ENCODE results near the gene NUBP2. TPM values are rescaled to one million over a fixed set of nuclear protein-coding genes. Genes with fewer than 3 reads are reported as not detected.

NUBP2 gene
- total RNA-seq, 1 experiment from 2014 or later, result 89.2 TPM

DNA sequence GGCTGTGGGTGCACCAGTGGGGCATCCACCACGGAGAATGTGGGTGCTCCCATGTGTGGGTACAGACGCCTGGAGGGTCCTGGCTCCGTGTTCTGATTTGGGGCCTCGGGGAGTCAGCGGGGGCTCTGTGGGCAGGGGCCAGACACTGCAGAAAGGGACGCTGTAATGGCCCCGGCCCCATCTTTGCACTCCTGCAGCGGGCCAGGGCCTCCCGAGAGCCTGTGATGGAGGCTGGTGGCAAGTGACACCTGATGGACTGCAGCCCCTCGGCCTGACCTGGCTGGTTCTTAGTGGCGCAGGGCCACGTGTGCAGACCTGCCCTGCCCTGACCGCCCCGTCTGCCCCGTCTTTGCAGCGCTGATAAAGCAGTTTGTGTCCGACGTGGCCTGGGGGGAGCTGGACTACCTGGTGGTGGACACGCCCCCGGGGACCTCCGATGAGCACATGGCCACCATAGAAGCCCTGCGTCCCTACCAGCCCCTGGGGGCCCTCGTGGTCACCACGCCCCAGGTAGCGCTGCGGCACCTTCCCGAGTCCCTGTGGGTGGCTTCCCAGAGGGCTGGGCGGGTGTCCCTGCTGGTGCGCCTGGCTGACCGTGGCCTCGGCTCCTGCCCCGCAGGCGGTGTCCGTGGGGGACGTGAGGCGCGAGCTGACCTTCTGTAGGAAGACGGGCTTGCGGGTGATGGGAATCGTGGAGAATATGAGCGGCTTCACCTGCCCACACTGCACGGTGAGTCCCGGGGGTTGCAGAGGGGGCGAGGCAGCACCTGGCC, 4.7 kb downstream of the NUBP2 start:
- ChIA-PET POLR2A (no interaction called here), CTCF (interaction anchor here (1.5 kb wide), 1 partner anchor 145 kb away, joined by 3 read pairs; no protein-coding TSS in a partner anchor)
- ATAC-seq (no peak), DNase-seq (ENCODE audit: low spot score) (no peak)
- Mint-ChIP-seq H3K9me3 (no peaks in the 10 kb centered on the region), H3K36me3 (peaks cover 5% of the 10 kb centered on the region), H3K4me1 (no peaks in the 10 kb centered on the region), H3K27me3 (ENCODE audit: low read depth) (no peaks in the 10 kb centered on the region), H3K27ac (no peak overlapping the region), H3K4me3 (no peak overlapping the region)
- TF ChIP-seq SOX15 (CRISPR knock-in tag; IDR thresholded peaks at IDR 0.05), result no peak

- no peak for ATAC-seq
- Mint-ChIP-seq H3K36me3 (peaks cover 5% of the 10 kb centered on the region), H3K9me3 (no peaks in the 10 kb centered on the region), H3K4me3 (no peak overlapping the region), H3K27me3 (ENCODE audit: low read depth) (no peaks in the 10 kb centered on the region), H3K27ac (no peak overlapping the region), H3K4me1 (no peaks in the 10 kb centered on the region)
- DNase-seq (ENCODE audit: low spot score), result no peak
- ChIA-PET CTCF (interaction anchor here (1.5 kb wide), 1 partner anchor 144 kb away, joined by 3 read pairs; no protein-coding TSS in a partner anchor), POLR2A (no interaction called here)
- TF ChIP-seq NFATC4 (CRISPR knock-in tag; IDR thresholded peaks at IDR 0.05) (no peak), FOXK1 (CRISPR knock-in tag; IDR thresholded peaks at IDR 0.05) (no peak), TP53 (CRISPR knock-in tag; IDR thresholded peaks at IDR 0.05) (no peak)
- TF ChIP-seq, protein P1, sequence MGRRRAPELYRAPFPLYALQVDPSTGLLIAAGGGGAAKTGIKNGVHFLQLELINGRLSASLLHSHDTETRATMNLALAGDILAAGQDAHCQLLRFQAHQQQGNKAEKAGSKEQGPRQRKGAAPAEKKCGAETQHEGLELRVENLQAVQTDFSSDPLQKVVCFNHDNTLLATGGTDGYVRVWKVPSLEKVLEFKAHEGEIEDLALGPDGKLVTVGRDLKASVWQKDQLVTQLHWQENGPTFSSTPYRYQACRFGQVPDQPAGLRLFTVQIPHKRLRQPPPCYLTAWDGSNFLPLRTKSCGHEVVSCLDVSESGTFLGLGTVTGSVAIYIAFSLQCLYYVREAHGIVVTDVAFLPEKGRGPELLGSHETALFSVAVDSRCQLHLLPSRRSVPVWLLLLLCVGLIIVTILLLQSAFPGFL (CRISPR knock-in tag; IDR thresholded peaks at IDR 0.05; ENCODE audit: borderline replicate concordance), result no peak
Measured at GRCh38 chr16:1788095-1788707, 5.4 kb downstream of the NUBP2 start.

GRCh38 chr16:1788708-1789100, 5.9 kb downstream of the NUBP2 start:
- ChIA-PET POLR2A (no interaction called here), CTCF (interaction anchor here (0.6 to 1.5 kb wide), 3 partner anchors 35 to 143 kb away, joined by 3 read pairs; no protein-coding TSS in a partner anchor)
- Mint-ChIP-seq H3K4me1 (no peaks in the 10 kb centered on the region), H3K36me3 (peaks cover 5% of the 10 kb centered on the region), H3K27me3 (ENCODE audit: low read depth) (no peaks in the 10 kb centered on the region), H3K9me3 (no peaks in the 10 kb centered on the region), H3K27ac (peak overlapping the region; percentile 91), H3K4me3 (no peak overlapping the region)
- ATAC-seq, result no peak
- DNase-seq (ENCODE audit: low spot score), result no peak
- TF ChIP-seq, protein P2, sequence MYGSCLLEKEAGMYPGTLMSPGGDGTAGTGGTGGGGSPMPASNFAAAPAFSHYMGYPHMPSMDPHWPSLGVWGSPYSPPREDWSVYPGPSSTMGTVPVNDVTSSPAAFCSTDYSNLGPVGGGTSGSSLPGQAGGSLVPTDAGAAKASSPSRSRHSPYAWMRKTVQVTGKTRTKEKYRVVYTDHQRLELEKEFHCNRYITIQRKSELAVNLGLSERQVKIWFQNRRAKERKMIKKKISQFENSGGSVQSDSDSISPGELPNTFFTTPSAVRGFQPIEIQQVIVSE (CRISPR knock-in tag; IDR thresholded peaks at IDR 0.05; ENCODE audit: borderline replicate concordance), result no peak
- no peak for TF ChIP-seq ZNF263 (CRISPR knock-in tag; IDR thresholded peaks at IDR 0.05; ENCODE audit: low read depth)
- TF ChIP-seq, protein P3, sequence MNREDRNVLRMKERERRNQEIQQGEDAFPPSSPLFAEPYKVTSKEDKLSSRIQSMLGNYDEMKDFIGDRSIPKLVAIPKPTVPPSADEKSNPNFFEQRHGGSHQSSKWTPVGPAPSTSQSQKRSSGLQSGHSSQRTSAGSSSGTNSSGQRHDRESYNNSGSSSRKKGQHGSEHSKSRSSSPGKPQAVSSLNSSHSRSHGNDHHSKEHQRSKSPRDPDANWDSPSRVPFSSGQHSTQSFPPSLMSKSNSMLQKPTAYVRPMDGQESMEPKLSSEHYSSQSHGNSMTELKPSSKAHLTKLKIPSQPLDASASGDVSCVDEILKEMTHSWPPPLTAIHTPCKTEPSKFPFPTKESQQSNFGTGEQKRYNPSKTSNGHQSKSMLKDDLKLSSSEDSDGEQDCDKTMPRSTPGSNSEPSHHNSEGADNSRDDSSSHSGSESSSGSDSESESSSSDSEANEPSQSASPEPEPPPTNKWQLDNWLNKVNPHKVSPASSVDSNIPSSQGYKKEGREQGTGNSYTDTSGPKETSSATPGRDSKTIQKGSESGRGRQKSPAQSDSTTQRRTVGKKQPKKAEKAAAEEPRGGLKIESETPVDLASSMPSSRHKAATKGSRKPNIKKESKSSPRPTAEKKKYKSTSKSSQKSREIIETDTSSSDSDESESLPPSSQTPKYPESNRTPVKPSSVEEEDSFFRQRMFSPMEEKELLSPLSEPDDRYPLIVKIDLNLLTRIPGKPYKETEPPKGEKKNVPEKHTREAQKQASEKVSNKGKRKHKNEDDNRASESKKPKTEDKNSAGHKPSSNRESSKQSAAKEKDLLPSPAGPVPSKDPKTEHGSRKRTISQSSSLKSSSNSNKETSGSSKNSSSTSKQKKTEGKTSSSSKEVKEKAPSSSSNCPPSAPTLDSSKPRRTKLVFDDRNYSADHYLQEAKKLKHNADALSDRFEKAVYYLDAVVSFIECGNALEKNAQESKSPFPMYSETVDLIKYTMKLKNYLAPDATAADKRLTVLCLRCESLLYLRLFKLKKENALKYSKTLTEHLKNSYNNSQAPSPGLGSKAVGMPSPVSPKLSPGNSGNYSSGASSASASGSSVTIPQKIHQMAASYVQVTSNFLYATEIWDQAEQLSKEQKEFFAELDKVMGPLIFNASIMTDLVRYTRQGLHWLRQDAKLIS (CRISPR knock-in tag; IDR thresholded peaks at IDR 0.05; ENCODE audit: borderline replicate concordance), result no peak

- POLR2A ChIA-PET, result no interaction called here
- Mint-ChIP-seq H3K4me3 (no peak overlapping the region), H3K9me3 (no peaks in the 10 kb centered on the region), H3K27ac (no peak overlapping the region), H3K27me3 (ENCODE audit: low read depth) (no peaks in the 10 kb centered on the region), H3K4me1 (no peaks in the 10 kb centered on the region), H3K36me3 (peaks cover 5% of the 10 kb centered on the region)
- DNase-seq (ENCODE audit: low spot score) (no peak), ATAC-seq (no peak)
- CTCF ChIA-PET, result interaction anchor here (1.5 kb wide), 1 partner anchor 34 kb away, joined by 3 read pairs; no protein-coding TSS in a partner anchor
- TF ChIP-seq, protein P4, sequence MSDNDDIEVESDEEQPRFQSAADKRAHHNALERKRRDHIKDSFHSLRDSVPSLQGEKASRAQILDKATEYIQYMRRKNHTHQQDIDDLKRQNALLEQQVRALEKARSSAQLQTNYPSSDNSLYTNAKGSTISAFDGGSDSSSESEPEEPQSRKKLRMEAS (CRISPR knock-in tag; IDR thresholded peaks at IDR 0.05), result no peak
- TF ChIP-seq, protein P5, sequence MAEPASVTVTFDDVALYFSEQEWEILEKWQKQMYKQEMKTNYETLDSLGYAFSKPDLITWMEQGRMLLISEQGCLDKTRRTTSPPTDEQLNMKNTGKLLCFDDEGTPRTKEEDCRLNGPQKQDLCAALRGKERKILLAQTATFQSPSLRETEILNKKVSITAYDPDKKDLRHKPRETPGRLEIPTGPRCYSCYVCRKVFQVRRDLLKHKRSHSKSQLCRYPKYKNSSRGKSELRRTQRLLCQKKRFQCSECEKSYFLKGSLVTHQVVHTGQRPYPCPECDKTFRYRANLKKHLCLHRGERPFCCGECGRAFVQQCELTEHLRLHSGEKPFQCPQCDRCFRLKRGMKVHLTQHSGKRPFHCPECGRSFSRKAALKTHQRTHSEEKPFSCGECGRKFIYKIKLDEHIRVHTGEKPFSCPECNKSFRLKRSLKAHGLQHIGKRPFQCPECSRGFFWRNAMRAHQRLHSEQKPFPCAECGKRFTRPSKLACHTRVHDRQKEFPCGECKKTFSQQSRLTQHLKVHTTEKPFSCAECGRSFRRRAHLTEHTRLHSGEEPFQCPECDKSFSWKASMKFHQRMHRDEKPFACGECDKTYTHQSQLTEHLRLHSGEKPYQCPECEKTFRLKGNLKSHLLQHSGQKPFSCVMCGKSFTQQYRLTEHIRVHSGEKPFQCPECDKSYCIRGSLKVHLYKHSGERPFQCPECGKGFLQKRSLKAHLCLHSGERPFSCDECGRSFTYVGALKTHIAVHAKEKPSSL (CRISPR knock-in tag; conservative IDR thresholded peaks at IDR 0.05), result no peak
- TF ChIP-seq ZNF423 (CRISPR knock-in tag; IDR thresholded peaks at IDR 0.05) (no peak), CREB1 (CRISPR knock-in tag; IDR thresholded peaks at IDR 0.05) (no peak), KAT7 (CRISPR knock-in tag; IDR thresholded peaks at IDR 0.05; ENCODE audit: borderline replicate concordance) (no peak), IRF2 (CRISPR knock-in tag; IDR thresholded peaks at IDR 0.05; ENCODE audit: borderline replicate concordance, low read depth) (no peak)
- TF ChIP-seq, protein P6, sequence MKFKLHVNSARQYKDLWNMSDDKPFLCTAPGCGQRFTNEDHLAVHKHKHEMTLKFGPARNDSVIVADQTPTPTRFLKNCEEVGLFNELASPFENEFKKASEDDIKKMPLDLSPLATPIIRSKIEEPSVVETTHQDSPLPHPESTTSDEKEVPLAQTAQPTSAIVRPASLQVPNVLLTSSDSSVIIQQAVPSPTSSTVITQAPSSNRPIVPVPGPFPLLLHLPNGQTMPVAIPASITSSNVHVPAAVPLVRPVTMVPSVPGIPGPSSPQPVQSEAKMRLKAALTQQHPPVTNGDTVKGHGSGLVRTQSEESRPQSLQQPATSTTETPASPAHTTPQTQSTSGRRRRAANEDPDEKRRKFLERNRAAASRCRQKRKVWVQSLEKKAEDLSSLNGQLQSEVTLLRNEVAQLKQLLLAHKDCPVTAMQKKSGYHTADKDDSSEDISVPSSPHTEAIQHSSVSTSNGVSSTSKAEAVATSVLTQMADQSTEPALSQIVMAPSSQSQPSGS (CRISPR knock-in tag; IDR thresholded peaks at IDR 0.05; ENCODE audit: borderline replicate concordance, low read depth), result no peak
- TF ChIP-seq, protein P7, sequence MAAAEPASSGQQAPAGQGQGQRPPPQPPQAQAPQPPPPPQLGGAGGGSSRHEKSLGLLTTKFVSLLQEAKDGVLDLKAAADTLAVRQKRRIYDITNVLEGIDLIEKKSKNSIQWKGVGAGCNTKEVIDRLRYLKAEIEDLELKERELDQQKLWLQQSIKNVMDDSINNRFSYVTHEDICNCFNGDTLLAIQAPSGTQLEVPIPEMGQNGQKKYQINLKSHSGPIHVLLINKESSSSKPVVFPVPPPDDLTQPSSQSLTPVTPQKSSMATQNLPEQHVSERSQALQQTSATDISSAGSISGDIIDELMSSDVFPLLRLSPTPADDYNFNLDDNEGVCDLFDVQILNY (CRISPR knock-in tag; IDR thresholded peaks at IDR 0.05), result no peak
Measured at GRCh38 chr16:1789643-1790045, 6.9 kb downstream of the NUBP2 start.
